Fibroblast of lung (primary cell): ENCODE results near the gene CSTA.

ENCODE experiments used
- EZH2 ChIP-seq: IDR thresholded peaks from 2 replicates; pipeline ENCODE4 v1.5.1; 2012; ENCODE audit warnings: low read length, control low read depth, mild to moderate bottlenecking; ENCODE audit errors: missing control alignments
- TF ChIP-seq, protein P1 (sequence below), 2 donors: IDR thresholded peaks in 1 of 2; conservative IDR thresholded peaks in 1 of 2; 1 replicate in 1 of 2; 2 replicates in 1 of 2; pipeline ENCODE4 v1.5.1; 2011 to 2012; ENCODE audit warnings: low read length in 2 of 2, control low read depth in 1 of 2, inconsistent platforms in 1 of 2, low read depth in 1 of 2, mild to moderate bottlenecking in 1 of 2

- TF ChIP-seq EZH2: no peak
- TF ChIP-seq, protein P1, sequence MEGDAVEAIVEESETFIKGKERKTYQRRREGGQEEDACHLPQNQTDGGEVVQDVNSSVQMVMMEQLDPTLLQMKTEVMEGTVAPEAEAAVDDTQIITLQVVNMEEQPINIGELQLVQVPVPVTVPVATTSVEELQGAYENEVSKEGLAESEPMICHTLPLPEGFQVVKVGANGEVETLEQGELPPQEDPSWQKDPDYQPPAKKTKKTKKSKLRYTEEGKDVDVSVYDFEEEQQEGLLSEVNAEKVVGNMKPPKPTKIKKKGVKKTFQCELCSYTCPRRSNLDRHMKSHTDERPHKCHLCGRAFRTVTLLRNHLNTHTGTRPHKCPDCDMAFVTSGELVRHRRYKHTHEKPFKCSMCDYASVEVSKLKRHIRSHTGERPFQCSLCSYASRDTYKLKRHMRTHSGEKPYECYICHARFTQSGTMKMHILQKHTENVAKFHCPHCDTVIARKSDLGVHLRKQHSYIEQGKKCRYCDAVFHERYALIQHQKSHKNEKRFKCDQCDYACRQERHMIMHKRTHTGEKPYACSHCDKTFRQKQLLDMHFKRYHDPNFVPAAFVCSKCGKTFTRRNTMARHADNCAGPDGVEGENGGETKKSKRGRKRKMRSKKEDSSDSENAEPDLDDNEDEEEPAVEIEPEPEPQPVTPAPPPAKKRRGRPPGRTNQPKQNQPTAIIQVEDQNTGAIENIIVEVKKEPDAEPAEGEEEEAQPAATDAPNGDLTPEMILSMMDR (conservative IDR thresholded peaks at IDR 0.05 in 1 of 2, IDR thresholded peaks at IDR 0.05 in 1 of 2; ENCODE audit: low read depth in 1 of 2, low read length in 2 of 2): no peak
These were observed 39.4 kb downstream of the CSTA start for GRCh38 chr3:122364490-122364889.
